Psoas muscle (tissue), 8 donors: ENCODE measurements around the gene MACO1. TPM values are rescaled to one million over a fixed set of nuclear protein-coding genes. Genes with fewer than 3 reads are reported as not detected.
A peak's percentile ranks its signal among the peaks of the same experiment; 100 is the strongest.

Source experiments
- ATAC-seq, 4 donors: fragments of 200-7000 bp; cut with Tn5 transposase; one replicate each; pipeline ENCODE4 v1.9.1; 2020; ENCODE audit warnings: moderate library complexity in 3 of 4, mild to moderate bottlenecking in 2 of 4
- DNase-seq, 2 donors: peaks; one replicate each; pipeline ENCODE4 v3.0.0-alpha.2; 2020
- H3K27ac ChIP-seq: fragments of 200-600 bp; one replicate; pipeline ENCODE4 v1.8.0; 2022
- H3K27me3 ChIP-seq, 3 donors: fragments of 200-600 bp in 1 of 3; one replicate each; pipeline versions ENCODE4 v1.6.1 to v1.8.0; 2013 to 2022; ENCODE audit warnings: low read length in 2 of 3, mild to moderate bottlenecking in 2 of 3, moderate library complexity in 1 of 3; ENCODE audit not compliant: insufficient read depth in 3 of 3
- H3K36me3 ChIP-seq, 2 donors: fragments of 200-600 bp in 1 of 2; one replicate each; pipeline versions ENCODE4 v1.6.1 to v1.8.0; 2013 to 2022; ENCODE audit warnings: low read depth in 1 of 2, mild to moderate bottlenecking in 1 of 2, moderate library complexity in 1 of 2; ENCODE audit not compliant: insufficient read depth in 1 of 2
- H3K4me1 ChIP-seq: fragments of 200-600 bp; one replicate; pipeline ENCODE4 v1.8.0; 2022
- H3K4me3 ChIP-seq: fragments of 200-600 bp; one replicate; pipeline ENCODE4 v1.8.0; 2022; ENCODE audit warnings: mild to moderate bottlenecking
- H3K9me3 ChIP-seq: fragments of 200-600 bp; one replicate; pipeline ENCODE4 v1.8.0; 2022
- WGBS, 3 donors: extraction: QIAGEN DNeasy Blood & Tissue Kit; methylation state at CpG; one replicate each; pipeline versions ENCODE4 v1.1.6 to v1.1.7; 2013; 5-methylcytosine and 5-hydroxymethylcytosine counted together
- intact Hi-C, 2 donors: fragments of 100-400 bp; cut with DNase I; formaldehyde crosslinking; loops; one replicate each; pipeline versions ENCODE4 v1.11.0 to v1.14.2; 2022
- polyA plus RNA-seq, 3 donors: library from polyadenylated mRNA; stranded (reverse); fragments of 200-250 nt; gene quantifications; one replicate each; pipeline ENCODE4 v1.2.3, GENCODE V29; 2013
- total RNA-seq, 4 donors: library from RNA; stranded (reverse); fragmentation: NEBNext Ultra II Directional in 2 of 4; extraction: Animal tissue kit (Norgen Biotek cat#: 25700) in 2 of 4; gene quantifications; one replicate each; pipeline versions ENCODE4 v1.2.1 to v1.2.4, GENCODE V29; 2021 to 2023
- TF ChIP-seq, protein P1 (sequence below): fragments of 200-600 bp; IDR thresholded peaks from one replicate; pipeline ENCODE4 v1.8.0; 2022; ENCODE audit warnings: antibody characterized with exemption
- donor health status: healthy with polysubstance abuse.
- donor health status: DM: no; HTN: no; CAD: no; lungs with moderate emphysema.
- donor health status: Bipolar disorder and iron deficiency.
- donor health status: healthy.
- donor health status: DM: yes; HTN: yes; CAD: no.
- donor health status: DM: no; HTN: no; CAD: no.
- donor health status: DM: no; HTN: no; CAD: no.
- donor health status: DM: yes; HTN: yes; CAD: no.

Gene MACO1
- total and polyA plus RNA-seq, 7 donors = 8.8 to 49.7 (median 31.1) TPM

DNA sequence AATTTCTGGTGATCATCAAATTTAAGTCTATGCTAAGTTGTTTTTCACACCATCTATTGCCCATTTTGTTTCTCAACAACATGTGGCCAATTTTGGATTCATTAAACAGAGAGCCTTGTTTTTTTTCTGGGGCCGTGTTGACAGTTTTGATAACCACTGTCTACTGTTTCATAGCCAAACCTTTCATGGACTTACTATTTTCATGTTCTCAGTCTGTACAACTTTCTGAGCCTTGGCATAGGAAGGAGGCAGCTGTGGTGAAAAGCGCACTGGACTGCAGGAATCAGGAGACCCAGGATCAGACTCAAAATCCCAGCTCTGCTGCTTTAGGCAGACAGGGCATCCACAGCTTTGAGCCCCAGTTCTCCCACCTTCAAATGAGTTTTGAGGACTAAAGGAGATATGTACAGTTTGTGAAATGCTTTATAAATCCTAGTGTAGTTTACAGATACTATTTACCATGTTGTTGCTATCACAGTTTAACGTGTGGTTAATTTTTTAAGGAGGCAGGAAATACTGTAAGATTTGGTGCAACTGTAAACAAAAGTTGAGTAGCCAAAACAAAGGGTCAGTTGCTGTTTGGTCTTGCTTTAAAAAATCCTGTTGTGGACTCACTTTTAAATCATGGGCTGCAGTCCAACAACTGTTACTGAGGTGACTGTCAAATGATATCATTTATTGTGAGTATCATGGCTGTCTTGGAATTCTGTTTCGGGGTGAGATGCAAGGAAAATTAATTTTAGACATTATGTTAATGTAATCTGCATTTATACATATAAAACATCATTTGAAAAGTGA lies 2.9 kb downstream of the MACO1 start:
- Histone ChIP-seq H3K27me3 (no peaks in the 10 kb centered on the region), H3K9me3 (no peaks in the 10 kb centered on the region), H3K27ac (peak overlapping the region; percentile 95), H3K4me1 (peaks cover 55% of the 10 kb centered on the region), H3K4me3 (peak overlapping the region; percentile 94), H3K36me3 (peaks cover 0 to under 1% of the 10 kb centered on the region in 2 donors)
- 3 to 13% (median 10%) methylated on average over 4 of the region's 4 CpGs for WGBS, 3 donors
- TF ChIP-seq, protein P1, sequence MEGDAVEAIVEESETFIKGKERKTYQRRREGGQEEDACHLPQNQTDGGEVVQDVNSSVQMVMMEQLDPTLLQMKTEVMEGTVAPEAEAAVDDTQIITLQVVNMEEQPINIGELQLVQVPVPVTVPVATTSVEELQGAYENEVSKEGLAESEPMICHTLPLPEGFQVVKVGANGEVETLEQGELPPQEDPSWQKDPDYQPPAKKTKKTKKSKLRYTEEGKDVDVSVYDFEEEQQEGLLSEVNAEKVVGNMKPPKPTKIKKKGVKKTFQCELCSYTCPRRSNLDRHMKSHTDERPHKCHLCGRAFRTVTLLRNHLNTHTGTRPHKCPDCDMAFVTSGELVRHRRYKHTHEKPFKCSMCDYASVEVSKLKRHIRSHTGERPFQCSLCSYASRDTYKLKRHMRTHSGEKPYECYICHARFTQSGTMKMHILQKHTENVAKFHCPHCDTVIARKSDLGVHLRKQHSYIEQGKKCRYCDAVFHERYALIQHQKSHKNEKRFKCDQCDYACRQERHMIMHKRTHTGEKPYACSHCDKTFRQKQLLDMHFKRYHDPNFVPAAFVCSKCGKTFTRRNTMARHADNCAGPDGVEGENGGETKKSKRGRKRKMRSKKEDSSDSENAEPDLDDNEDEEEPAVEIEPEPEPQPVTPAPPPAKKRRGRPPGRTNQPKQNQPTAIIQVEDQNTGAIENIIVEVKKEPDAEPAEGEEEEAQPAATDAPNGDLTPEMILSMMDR = no peak
- intact Hi-C loops = loop anchor here (5.0 kb wide), 2 partner anchors 191 to 364 kb away; no protein-coding TSS in a partner anchor
- no peak for DNase-seq
- no peak for ATAC-seq

DNA sequence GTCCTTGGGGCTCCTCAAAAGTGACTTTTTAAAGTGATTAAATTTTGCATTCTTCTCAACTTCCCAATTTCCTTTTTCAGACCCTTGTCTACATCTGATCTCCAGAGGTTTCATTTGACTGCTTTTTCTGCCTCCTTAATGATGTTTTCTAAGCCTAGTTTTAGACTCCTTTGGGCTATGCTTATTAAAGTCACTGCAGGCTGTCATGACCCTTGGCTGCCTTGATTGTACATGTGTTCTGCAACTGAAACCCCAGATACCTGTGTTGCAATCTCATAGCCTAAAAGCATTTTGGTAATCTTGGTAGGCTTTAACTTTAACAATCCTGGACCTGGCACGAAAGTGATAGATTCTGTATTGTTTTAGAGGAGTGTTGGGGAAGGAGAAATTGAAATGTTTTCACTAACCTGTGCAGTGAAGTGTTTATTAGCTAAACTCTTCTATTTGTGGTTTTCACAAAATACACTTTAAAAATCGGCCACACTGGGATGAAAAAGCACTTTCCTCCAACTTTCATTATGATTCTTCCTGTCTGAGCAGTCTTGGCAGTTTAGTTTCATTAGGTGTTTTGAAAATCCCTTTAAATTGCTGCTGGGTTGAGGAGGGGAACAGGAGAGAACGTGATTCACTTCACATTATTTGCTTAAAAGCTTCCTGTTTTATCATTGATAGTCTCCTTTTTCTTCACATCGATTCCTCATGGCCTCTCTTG lies 4.9 kb downstream of the MACO1 start:
- Histone ChIP-seq H3K27me3 (no peaks in the 10 kb centered on the region), H3K9me3 (no peaks in the 10 kb centered on the region), H3K4me1 (peaks cover 55% of the 10 kb centered on the region), H3K4me3 (peak overlapping the region; percentile 94), H3K27ac (peak overlapping the region; percentile 95), H3K36me3 (no peaks in the 10 kb centered on the region)
- intact Hi-C loops = loop anchor here in 1 of 2 donors (5.0 kb wide), 1 partner anchor 37 kb away; no protein-coding TSS in a partner anchor
- 14 to 28% (median 18%) methylated on average over 4 of the region's 4 CpGs for WGBS, 3 donors
- TF ChIP-seq, protein P1 = no peak
- DNase-seq (no peak), ATAC-seq (peak in 2 of 4 donors; percentile 37 to 42)

DNA sequence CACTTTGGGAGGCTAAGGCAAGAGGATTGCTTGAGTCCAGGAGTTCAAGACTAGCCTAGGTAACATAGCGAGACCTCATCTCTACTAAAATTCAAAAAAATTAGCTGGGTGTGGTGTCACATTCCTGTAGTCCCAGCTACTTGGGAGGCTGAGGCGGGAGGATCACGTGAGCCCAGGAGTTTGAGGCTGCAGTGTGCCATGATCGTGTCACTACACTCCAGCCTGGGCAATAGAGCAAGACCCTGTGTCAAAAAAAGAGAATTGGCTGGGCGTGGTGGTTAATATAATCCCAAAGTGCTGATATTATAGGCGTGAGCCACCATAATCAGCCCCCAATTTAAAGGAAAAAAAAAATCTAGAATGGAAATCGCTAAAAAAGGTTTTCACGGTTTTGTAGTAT lies 7.0 kb downstream of the MACO1 start:
- Histone ChIP-seq H3K27ac (peak overlapping the region; percentile 95), H3K9me3 (no peaks in the 10 kb centered on the region), H3K27me3 (no peaks in the 10 kb centered on the region), H3K4me1 (peaks cover 71% of the 10 kb centered on the region), H3K36me3 (no peaks in the 10 kb centered on the region), H3K4me3 (no peak overlapping the region)
- no peak for DNase-seq
- 96 to 97% (median 97%) methylated on average over 8 of the region's 8 CpGs for WGBS, 3 donors
- ATAC-seq = no peak
- intact Hi-C loops = loop anchor here in 1 of 2 donors (5.0 kb wide), 1 partner anchor 35 kb away; no protein-coding TSS in a partner anchor
- TF ChIP-seq, protein P1 = no peak

DNA sequence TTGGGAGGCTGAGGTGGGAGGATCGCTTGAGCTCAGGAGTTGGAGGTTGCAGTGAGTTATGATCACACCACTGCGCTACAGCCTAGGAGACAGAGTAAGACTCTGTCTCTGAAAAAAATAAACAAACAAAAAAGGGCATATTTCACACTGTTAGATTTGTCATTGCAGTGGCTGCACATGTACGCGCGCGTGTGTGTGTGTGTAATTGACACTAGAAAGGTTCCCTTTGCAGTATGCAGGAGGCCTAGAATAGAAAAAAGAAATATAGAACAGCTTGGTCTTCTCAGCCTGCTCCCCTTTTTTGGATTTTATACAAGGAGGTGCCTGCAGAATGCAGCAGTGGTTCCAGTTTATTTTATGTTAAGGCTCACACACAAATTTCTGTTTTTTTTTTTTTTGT lies 8.6 kb downstream of the MACO1 start:
- ATAC-seq (peak in 3 of 4 donors; percentile 40 to 63 (median 49)), DNase-seq (no peak)
- WGBS, 3 donors = 60 to 93% (median 63%) methylated on average over 6 of the region's 6 CpGs
- Histone ChIP-seq H3K4me1 (peaks cover 61% of the 10 kb centered on the region), H3K27me3 (no peaks in the 10 kb centered on the region), H3K27ac (peak overlapping the region; percentile 95), H3K36me3 (no peaks in the 10 kb centered on the region), H3K4me3 (no peak overlapping the region), H3K9me3 (no peaks in the 10 kb centered on the region)
- TF ChIP-seq, protein P1 = no peak
- intact Hi-C loops = loop anchor here in 1 of 2 donors (5.0 kb wide), 1 partner anchor 33 kb away; no protein-coding TSS in a partner anchor
